Measurements from ENCODE around the gene FCRL5. TPM values are rescaled to one million over a fixed set of nuclear protein-coding genes. Genes with fewer than 3 reads are reported as not detected.
"Not testable (repeated sequence)": the region's sequence is repeated elsewhere in the genome, so short reads cannot be mapped to it uniquely, and the experiment has no call there.

FCRL5 gene
- total RNA-seq, 2 experiments from 2014 or later: not detected

- DNase-seq (no peak), ATAC-seq (no peak)
- H3K4me1 Mint-ChIP-seq: peaks cover 2% of the 10 kb centered on the region
- no peaks in the 10 kb centered on the region for H3K36me3 Mint-ChIP-seq
- no peaks in the 10 kb centered on the region for H3K9me3 Mint-ChIP-seq (ENCODE audit: low read depth)
- CTCF ChIA-PET: interaction anchor here (0.8 to 2.9 kb wide), 15 partner anchors 8 to 320 kb away, joined by 3 to 21 read pairs (median 5); no protein-coding TSS in a partner anchor
- H3K4me3 Mint-ChIP-seq: no peak overlapping the region
- peaks cover 49% of the 10 kb centered on the region for H3K27me3 Mint-ChIP-seq
- no peak overlapping the region for H3K27ac Mint-ChIP-seq
Observed at GRCh38 chr1:157495285-157495684, 57.0 kb downstream of the FCRL5 start.

GRCh38 chr1:157494093-157494492 lies 58.2 kb downstream of the FCRL5 start:
- ATAC-seq: no peak
- Mint-ChIP-seq H3K4me3 (no peak overlapping the region), H3K27ac (no peak overlapping the region), H3K9me3 (ENCODE audit: low read depth) (no peaks in the 10 kb centered on the region), H3K36me3 (no peaks in the 10 kb centered on the region), H3K27me3 (peaks cover 50% of the 10 kb centered on the region), H3K4me1 (peaks cover 2% of the 10 kb centered on the region)
- CTCF ChIA-PET: interaction anchor here (1.8 to 2.9 kb wide), 3 partner anchors 114 to 303 kb away, joined by 5 to 21 read pairs (median 12); no protein-coding TSS in a partner anchor
- no peak for DNase-seq

- Mint-ChIP-seq H3K27me3 (peaks cover 35% of the 10 kb centered on the region), H3K4me3 (no peak overlapping the region), H3K36me3 (no peaks in the 10 kb centered on the region), H3K4me1 (peaks cover 16% of the 10 kb centered on the region), H3K27ac (no peak overlapping the region), H3K9me3 (ENCODE audit: low read depth) (no peaks in the 10 kb centered on the region)
- DNase-seq (peak; percentile 71), ATAC-seq (peak; percentile 60)
- CTCF ChIA-PET: interaction anchor here (1.6 to 1.9 kb wide), 2 partner anchors 12 to 120 kb away, joined by 4 to 5 read pairs; no protein-coding TSS in a partner anchor
Observed at GRCh38 chr1:157490467-157491165, 61.7 kb downstream of the FCRL5 start.

- CTCF ChIA-PET: interaction anchor here (1.3 to 1.6 kb wide), 2 partner anchors 108 to 111 kb away, joined by 4 to 8 read pairs; no protein-coding TSS in a partner anchor
- H3K4me3 Mint-ChIP-seq: no peak overlapping the region
- H3K4me1 Mint-ChIP-seq: peaks cover 17% of the 10 kb centered on the region
- no peaks in the 10 kb centered on the region for H3K36me3 Mint-ChIP-seq
- ATAC-seq (no peak), DNase-seq (no peak)
- H3K27me3 Mint-ChIP-seq: peaks cover 27% of the 10 kb centered on the region
- H3K27ac Mint-ChIP-seq: no peak overlapping the region
- no peaks in the 10 kb centered on the region for H3K9me3 Mint-ChIP-seq (ENCODE audit: low read depth)
Observed at GRCh38 chr1:157488156-157488555, 64.2 kb downstream of the FCRL5 start.

GRCh38 chr1:157487504-157487903 lies 64.8 kb downstream of the FCRL5 start:
- no peaks in the 10 kb centered on the region for H3K36me3 Mint-ChIP-seq
- H3K9me3 Mint-ChIP-seq (ENCODE audit: low read depth): no peaks in the 10 kb centered on the region
- H3K4me3 Mint-ChIP-seq: no peak overlapping the region
- peaks cover 29% of the 10 kb centered on the region for H3K27me3 Mint-ChIP-seq
- H3K4me1 Mint-ChIP-seq: peaks cover 17% of the 10 kb centered on the region
- no peak overlapping the region for H3K27ac Mint-ChIP-seq
- CTCF ChIA-PET: interaction anchor here (1.3 to 1.6 kb wide), 4 partner anchors 8 to 312 kb away, joined by 3 to 8 read pairs (median 4); no protein-coding TSS in a partner anchor
- ATAC-seq (no peak), DNase-seq (no peak)

GRCh38 chr1:157487096-157487495 lies 65.2 kb downstream of the FCRL5 start:
- peaks cover 26% of the 10 kb centered on the region for H3K27me3 Mint-ChIP-seq
- ATAC-seq: no peak
- no peak overlapping the region for H3K4me3 Mint-ChIP-seq
- H3K36me3 Mint-ChIP-seq: no peaks in the 10 kb centered on the region
- DNase-seq: no peak
- H3K4me1 Mint-ChIP-seq: peaks cover 17% of the 10 kb centered on the region
- no peak overlapping the region for H3K27ac Mint-ChIP-seq
- H3K9me3 Mint-ChIP-seq (ENCODE audit: low read depth): no peaks in the 10 kb centered on the region
- CTCF ChIA-PET: interaction anchor here (1.3 to 1.6 kb wide), 5 partner anchors 8 to 312 kb away, joined by 3 to 8 read pairs (median 4); no protein-coding TSS in a partner anchor

GRCh38 chr1:157486400-157486799 lies 65.9 kb downstream of the FCRL5 start:
- not testable (repeated sequence) for H3K27ac Mint-ChIP-seq; H3K9me3 Mint-ChIP-seq (ENCODE audit: low read depth); H3K36me3 Mint-ChIP-seq; H3K4me3 Mint-ChIP-seq
- peaks cover 17% of the 10 kb centered on the region for H3K4me1 Mint-ChIP-seq
- ATAC-seq (peak; percentile 42), DNase-seq (peak; percentile 47)
- peaks cover 22% of the 10 kb centered on the region for H3K27me3 Mint-ChIP-seq
- CTCF ChIA-PET: interaction anchor here (1.3 to 1.6 kb wide), 4 partner anchors 9 to 311 kb away, joined by 3 to 4 read pairs (median 4); no protein-coding TSS in a partner anchor

GRCh38 chr1:157485793-157486192 lies 66.5 kb downstream of the FCRL5 start:
- H3K27me3 Mint-ChIP-seq: peaks cover 21% of the 10 kb centered on the region
- ATAC-seq (peak; percentile 34), DNase-seq (no peak)
- H3K27ac Mint-ChIP-seq: no peak overlapping the region
- no peaks in the 10 kb centered on the region for H3K9me3 Mint-ChIP-seq (ENCODE audit: low read depth)
- CTCF ChIA-PET: interaction anchor here (1.0 to 2.0 kb wide), 4 partner anchors 9 to 115 kb away, joined by 3 to 6 read pairs (median 4); no protein-coding TSS in a partner anchor
- no peak overlapping the region for H3K4me3 Mint-ChIP-seq
- H3K36me3 Mint-ChIP-seq: no peaks in the 10 kb centered on the region
- peaks cover 17% of the 10 kb centered on the region for H3K4me1 Mint-ChIP-seq

GRCh38 chr1:157484573-157484972 lies 67.7 kb downstream of the FCRL5 start:
- Mint-ChIP-seq H3K4me1 (peaks cover 17% of the 10 kb centered on the region), H3K9me3 (ENCODE audit: low read depth) (no peaks in the 10 kb centered on the region), H3K4me3 (no peak overlapping the region), H3K36me3 (no peaks in the 10 kb centered on the region), H3K27me3 (peaks cover 22% of the 10 kb centered on the region), H3K27ac (no peak overlapping the region)
- no peak for ATAC-seq
- CTCF ChIA-PET: interaction anchor here (2.0 kb wide), 2 partner anchors 11 to 107 kb away, joined by 6 read pairs; no protein-coding TSS in a partner anchor
- DNase-seq: no peak

- ATAC-seq (no peak), DNase-seq (no peak)
- Mint-ChIP-seq H3K4me3 (no peak overlapping the region), H3K27ac (no peak overlapping the region), H3K27me3 (peaks cover 22% of the 10 kb centered on the region), H3K9me3 (ENCODE audit: low read depth) (no peaks in the 10 kb centered on the region), H3K4me1 (peaks cover 17% of the 10 kb centered on the region), H3K36me3 (no peaks in the 10 kb centered on the region)
- CTCF ChIA-PET: interaction anchor here (1.0 to 2.0 kb wide), 2 partner anchors 12 to 22 kb away, joined by 4 to 6 read pairs; no protein-coding TSS in a partner anchor
Observed at GRCh38 chr1:157483635-157484034, 68.7 kb downstream of the FCRL5 start.

- ATAC-seq: no peak
- H3K4me3 Mint-ChIP-seq: no peak overlapping the region
- H3K4me1 Mint-ChIP-seq: peaks cover 16% of the 10 kb centered on the region
- no peak for DNase-seq
- H3K9me3 Mint-ChIP-seq (ENCODE audit: low read depth): peaks cover 2% of the 10 kb centered on the region
- no peaks in the 10 kb centered on the region for H3K36me3 Mint-ChIP-seq
- CTCF ChIA-PET: interaction anchor here (1.0 to 2.9 kb wide), 6 partner anchors 13 to 172 kb away, joined by 3 to 6 read pairs (median 4); no protein-coding TSS in a partner anchor
- no peak overlapping the region for H3K27ac Mint-ChIP-seq
- H3K27me3 Mint-ChIP-seq: peaks cover 22% of the 10 kb centered on the region
Observed at GRCh38 chr1:157482717-157483116, 69.6 kb downstream of the FCRL5 start.

GRCh38 chr1:157482174-157482573 lies 70.1 kb downstream of the FCRL5 start:
- no peak for DNase-seq
- ATAC-seq: no peak
- Mint-ChIP-seq H3K4me3 (no peak overlapping the region), H3K27ac (no peak overlapping the region), H3K9me3 (ENCODE audit: low read depth) (peaks cover 2% of the 10 kb centered on the region), H3K36me3 (no peaks in the 10 kb centered on the region), H3K27me3 (peaks cover 20% of the 10 kb centered on the region), H3K4me1 (peaks cover 15% of the 10 kb centered on the region)
- CTCF ChIA-PET: interaction anchor here (1.0 to 2.9 kb wide), 5 partner anchors 13 to 172 kb away, joined by 3 to 6 read pairs (median 4); no protein-coding TSS in a partner anchor

- Mint-ChIP-seq H3K27me3 (peaks cover 23% of the 10 kb centered on the region), H3K4me1 (no peaks in the 10 kb centered on the region), H3K4me3 (no peak overlapping the region), H3K36me3 (no peaks in the 10 kb centered on the region), H3K27ac (no peak overlapping the region), H3K9me3 (ENCODE audit: low read depth) (peaks cover 2% of the 10 kb centered on the region)
- CTCF ChIA-PET: no interaction called here
- ATAC-seq (no peak), DNase-seq (no peak)
Observed at GRCh38 chr1:157478030-157478429, 74.3 kb downstream of the FCRL5 start.
